ENCODE results near the gene AATK. TPM values are rescaled to one million over a fixed set of nuclear protein-coding genes. Genes with fewer than 3 reads are reported as not detected.

AATK gene
- total and polyA plus RNA-seq, 2 donors (not counting 3 experiments of a cell fraction or from before 2014, with no cell fraction given): 0.69 to 1.00 TPM

DNA sequence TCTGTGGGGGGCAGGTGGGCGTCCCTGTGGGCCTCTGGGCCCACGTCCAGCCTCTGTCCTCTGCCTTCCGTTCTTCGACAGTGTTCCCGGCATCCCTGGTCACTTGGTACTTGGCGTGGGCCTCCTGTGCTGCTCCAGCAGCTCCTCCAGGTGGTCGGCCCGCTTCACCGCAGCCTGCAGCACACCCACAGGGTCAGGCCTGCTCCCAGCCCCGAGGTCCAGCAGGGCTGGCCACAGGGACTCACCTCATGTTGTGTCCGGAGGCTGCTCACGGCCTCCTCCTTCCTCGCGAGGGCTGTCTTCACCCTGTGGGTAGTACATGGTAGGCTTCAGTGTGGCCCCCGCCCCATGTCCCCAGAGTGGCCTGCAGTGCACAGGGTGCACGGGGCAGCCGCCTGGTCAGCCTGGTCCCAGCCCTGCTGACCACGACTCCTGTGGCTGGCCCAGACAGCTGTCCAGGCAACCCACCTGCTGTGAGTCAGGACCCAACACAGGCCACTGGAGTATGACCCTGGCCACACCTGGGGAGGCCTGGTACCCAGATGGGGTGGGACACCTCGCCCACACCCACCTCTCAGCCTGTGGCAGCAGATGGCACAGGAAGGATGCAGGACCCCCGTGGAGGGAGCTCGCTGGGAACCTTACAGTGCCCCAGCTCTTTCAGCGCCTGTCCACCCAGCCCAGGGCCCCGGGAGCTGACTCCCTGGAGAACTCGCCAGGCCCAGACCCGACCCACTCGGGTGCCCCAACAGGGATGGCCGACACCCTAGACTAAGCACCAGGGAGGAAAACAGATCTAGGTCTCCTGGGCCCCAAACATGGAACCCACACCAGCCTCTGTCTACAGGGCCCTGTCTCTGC is 23.9 kb upstream of the AATK start:
- no TSS peak for BruUV-seq (replicated peaks)
- no peak overlapping the region for H3K4me2 ChIP-seq (ENCODE audit: insufficient read depth, low read length)
- no peak overlapping the region for H2AFZ ChIP-seq (ENCODE audit: low read depth, low read length)
- H3K9ac ChIP-seq (replicated peaks; ENCODE audit: extremely low read depth, insufficient read depth, low read length): no peak overlapping the region
- POLR2A ChIA-PET: no interaction called here
- H3K27ac ChIP-seq (ENCODE audit: insufficient read depth, low read depth, low read length): no peak overlapping the region
- no peaks in the 10 kb centered on the region for H4K20me1 ChIP-seq (replicated peaks; ENCODE audit: control insufficient read depth, extremely low read depth, insufficient read depth, low read length)
- peak; percentile 21 for FAIRE-seq
- dilution Hi-C loops (cut with MboI; ENCODE audit: extremely low pct_ligation_motif_present, low sequenced_read_pairs): no loop called here
- TF ChIP-seq FOS (IDR thresholded peaks at IDR 0.05; ENCODE audit: borderline replicate concordance, insufficient read depth, low read length) (no peak), JUN (IDR thresholded peaks at IDR 0.05; ENCODE audit: borderline replicate concordance, insufficient read depth, insufficient read length, low read depth) (no peak)
- TF ChIP-seq, protein P1, sequence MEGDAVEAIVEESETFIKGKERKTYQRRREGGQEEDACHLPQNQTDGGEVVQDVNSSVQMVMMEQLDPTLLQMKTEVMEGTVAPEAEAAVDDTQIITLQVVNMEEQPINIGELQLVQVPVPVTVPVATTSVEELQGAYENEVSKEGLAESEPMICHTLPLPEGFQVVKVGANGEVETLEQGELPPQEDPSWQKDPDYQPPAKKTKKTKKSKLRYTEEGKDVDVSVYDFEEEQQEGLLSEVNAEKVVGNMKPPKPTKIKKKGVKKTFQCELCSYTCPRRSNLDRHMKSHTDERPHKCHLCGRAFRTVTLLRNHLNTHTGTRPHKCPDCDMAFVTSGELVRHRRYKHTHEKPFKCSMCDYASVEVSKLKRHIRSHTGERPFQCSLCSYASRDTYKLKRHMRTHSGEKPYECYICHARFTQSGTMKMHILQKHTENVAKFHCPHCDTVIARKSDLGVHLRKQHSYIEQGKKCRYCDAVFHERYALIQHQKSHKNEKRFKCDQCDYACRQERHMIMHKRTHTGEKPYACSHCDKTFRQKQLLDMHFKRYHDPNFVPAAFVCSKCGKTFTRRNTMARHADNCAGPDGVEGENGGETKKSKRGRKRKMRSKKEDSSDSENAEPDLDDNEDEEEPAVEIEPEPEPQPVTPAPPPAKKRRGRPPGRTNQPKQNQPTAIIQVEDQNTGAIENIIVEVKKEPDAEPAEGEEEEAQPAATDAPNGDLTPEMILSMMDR (IDR thresholded peaks at IDR 0.05; ENCODE audit: extremely low read depth in 1 of 2, insufficient read depth in 1 of 2, low read depth in 1 of 2, low read length in 2 of 2): peak in 1 of 2 donors; percentile 32
- intact Hi-C loops (cut with micrococcal nuclease): loop anchor here (1.0 kb wide), 1 partner anchor 48 kb away; no protein-coding TSS in a partner anchor
- no peak overlapping the region for H3K4me3 ChIP-seq (replicated peaks in 1 of 3; ENCODE audit: insufficient read depth in 1 of 3, low read depth in 1 of 3, low read length in 3 of 3)
- no peaks in the 10 kb centered on the region for H3K79me2 ChIP-seq (ENCODE audit: control insufficient read depth, insufficient read depth, low read length)
- no peaks in the 10 kb centered on the region for H3K4me1 ChIP-seq (ENCODE audit: control insufficient read depth, extremely low read depth, insufficient read depth, low read length)
- no peaks in the 10 kb centered on the region for H3K9me1 ChIP-seq (replicated peaks; ENCODE audit: control insufficient read depth, extremely low read depth, insufficient read depth, low read length)
- no peaks in the 10 kb centered on the region for H3K27me3 ChIP-seq (ENCODE audit: control insufficient read depth in 2 of 2, insufficient read depth in 2 of 2, low read length in 2 of 2)
- no peaks in the 10 kb centered on the region for H3K9me3 ChIP-seq (replicated peaks; ENCODE audit: control insufficient read depth, insufficient read depth, low read length)
- peaks cover 0 to 5% of the 10 kb centered on the region in 2 experiments for H3K36me3 ChIP-seq (ENCODE audit: control insufficient read depth in 2 of 2, extremely low read depth in 1 of 2, insufficient read depth in 2 of 2, low read length in 2 of 2)
- CTCF ChIA-PET: interaction anchor here (1.0 to 5.5 kb wide), 4 partner anchors 9 to 48 kb away, joined by 3 to 40 read pairs (median 4); no protein-coding TSS in a partner anchor
- DNase-seq (ENCODE audit: low read depth, low spot score): no peak

DNA sequence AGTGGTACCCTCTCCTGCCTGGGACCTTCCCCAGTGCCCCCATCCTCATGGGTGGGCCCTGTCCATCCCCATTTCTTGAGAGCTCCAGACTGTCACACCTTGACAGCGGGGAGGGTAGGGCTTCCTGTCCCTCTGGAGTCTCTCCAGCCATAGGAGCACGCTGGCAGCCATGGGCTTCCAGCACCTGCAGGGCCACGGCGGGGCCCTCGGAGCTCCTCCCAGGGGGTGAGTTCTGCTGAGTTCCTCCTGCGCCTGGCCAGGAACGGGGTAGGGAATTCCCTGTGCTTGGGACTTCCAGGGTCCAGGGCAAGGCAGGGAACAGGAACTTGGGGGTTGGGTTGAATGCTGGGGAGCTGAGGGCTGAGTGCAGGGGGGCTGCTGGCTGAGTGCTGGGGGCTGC is 23.0 kb upstream of the AATK start:
- H2AFZ ChIP-seq (ENCODE audit: low read depth, low read length): no peak overlapping the region
- no peak overlapping the region for H3K9ac ChIP-seq (replicated peaks; ENCODE audit: extremely low read depth, insufficient read depth, low read length)
- no peaks in the 10 kb centered on the region for H4K20me1 ChIP-seq (replicated peaks; ENCODE audit: control insufficient read depth, extremely low read depth, insufficient read depth, low read length)
- BruUV-seq (replicated peaks): no TSS peak
- TF ChIP-seq POLR2AphosphoS5 (IDR thresholded peaks at IDR 0.05; ENCODE audit: insufficient read depth, low read depth, low read length) (no peak), FOS (IDR thresholded peaks at IDR 0.05; ENCODE audit: borderline replicate concordance, insufficient read depth, low read length) (no peak), GATA2 (IDR thresholded peaks at IDR 0.05; ENCODE audit: insufficient read depth, insufficient read length, low read depth, low read length) (no peak), MYC (IDR thresholded peaks at IDR 0.05; ENCODE audit: low read depth, low read length) (no peak), POLR2A (IDR thresholded peaks at IDR 0.05; ENCODE audit: low read depth, low read length) (no peak)
- TF ChIP-seq, protein P1 (IDR thresholded peaks at IDR 0.05; ENCODE audit: extremely low read depth in 1 of 2, insufficient read depth in 1 of 2, low read depth in 1 of 2, low read length in 2 of 2): no peak
- TF ChIP-seq, protein P2, sequence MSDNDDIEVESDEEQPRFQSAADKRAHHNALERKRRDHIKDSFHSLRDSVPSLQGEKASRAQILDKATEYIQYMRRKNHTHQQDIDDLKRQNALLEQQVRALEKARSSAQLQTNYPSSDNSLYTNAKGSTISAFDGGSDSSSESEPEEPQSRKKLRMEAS (IDR thresholded peaks at IDR 0.05; ENCODE audit: insufficient read depth, insufficient read length): no peak
- H3K27me3 ChIP-seq (ENCODE audit: control insufficient read depth in 2 of 2, insufficient read depth in 2 of 2, low read length in 2 of 2): no peaks in the 10 kb centered on the region
- no peaks in the 10 kb centered on the region for H3K79me2 ChIP-seq (ENCODE audit: control insufficient read depth, insufficient read depth, low read length)
- no peaks in the 10 kb centered on the region for H3K9me1 ChIP-seq (replicated peaks; ENCODE audit: control insufficient read depth, extremely low read depth, insufficient read depth, low read length)
- dilution Hi-C loops (cut with MboI; ENCODE audit: extremely low pct_ligation_motif_present, low sequenced_read_pairs) (no loop called here), intact Hi-C loops (cut with micrococcal nuclease) (loop anchor here (1.0 kb wide), 1 partner anchor 47 kb away; no protein-coding TSS in a partner anchor)
- CTCF ChIA-PET: interaction anchor here (1.0 to 5.5 kb wide), 4 partner anchors 10 to 47 kb away, joined by 3 to 40 read pairs (median 4); no protein-coding TSS in a partner anchor
- H3K4me1 ChIP-seq (ENCODE audit: control insufficient read depth, extremely low read depth, insufficient read depth, low read length): no peaks in the 10 kb centered on the region
- H3K9me3 ChIP-seq (replicated peaks; ENCODE audit: control insufficient read depth, insufficient read depth, low read length): no peaks in the 10 kb centered on the region
- H3K27ac ChIP-seq (ENCODE audit: insufficient read depth, low read depth, low read length): no peak overlapping the region
- DNase-seq (ENCODE audit: low read depth, low spot score) (no peak), FAIRE-seq (no peak)
- no peak overlapping the region for H3K4me2 ChIP-seq (ENCODE audit: insufficient read depth, low read length)
- no peak overlapping the region for H3K4me3 ChIP-seq (replicated peaks in 1 of 3; ENCODE audit: insufficient read depth in 1 of 3, low read depth in 1 of 3, low read length in 3 of 3)
- peaks cover 0 to 4% of the 10 kb centered on the region in 2 experiments for H3K36me3 ChIP-seq (ENCODE audit: control insufficient read depth in 2 of 2, extremely low read depth in 1 of 2, insufficient read depth in 2 of 2, low read length in 2 of 2)
- POLR2A ChIA-PET: no interaction called here

Measured in endothelial cell of umbilical vein (primary cell).